MM.1S (cell line): ENCODE data around the gene C19orf85.

ENCODE experiments used
- DNase-seq: peaks from one replicate; pipeline ENCODE4 v3.0.0-alpha.2; 2015
- H2AFZ ChIP-seq: fragments of 300-600 bp; sonication (generic); 2 replicates; pipeline ENCODE4 v1.6.0; 2016; ENCODE audit warnings: antibody characterized with exemption, low read length
- H3F3A ChIP-seq: fragments of 300-600 bp; sonication (generic); 2 replicates; pipeline ENCODE4 v1.6.1; 2016; ENCODE audit warnings: mild to moderate bottlenecking, antibody characterized with exemption, low read length, moderate library complexity, mixed read lengths; ENCODE audit not compliant: insufficient read depth
- H3K27ac ChIP-seq: fragments of 300-600 bp; sonication (generic); 2 replicates; pipeline ENCODE4 v1.5.1; 2016; ENCODE audit warnings: mild to moderate bottlenecking, low read length
- H3K27me3 ChIP-seq: fragments of 300-600 bp; sonication (generic); replicated peaks from 2 replicates; pipeline ENCODE4 v1.6.0; 2016; ENCODE audit warnings: low read length; ENCODE audit not compliant: insufficient read depth
- H3K36me3 ChIP-seq: fragments of 300-600 bp; sonication (generic); replicated peaks from 2 replicates; pipeline ENCODE4 v1.6.1; 2016; ENCODE audit warnings: mild to moderate bottlenecking, low read length, mixed read lengths; ENCODE audit not compliant: insufficient read depth
- H3K4me1 ChIP-seq: fragments of 300-600 bp; sonication (generic); 2 replicates; pipeline ENCODE4 v1.6.1; 2016; ENCODE audit warnings: low read length, mixed read lengths
- H3K4me2 ChIP-seq: fragments of 300-600 bp; sonication (generic); 2 replicates; pipeline ENCODE4 v1.6.0; 2016; ENCODE audit warnings: low read depth, low read length
- H3K4me3 ChIP-seq: fragments of 300-600 bp; sonication (generic); 2 replicates; pipeline ENCODE4 v1.5.1; 2016; ENCODE audit warnings: low read length, mixed read lengths
- H3K79me2 ChIP-seq: fragments of 300-600 bp; sonication (generic); 2 replicates; pipeline ENCODE4 v1.6.1; 2016; ENCODE audit warnings: mixed run types, low read length, mixed read lengths
- H3K9ac ChIP-seq: fragments of 300-600 bp; sonication (generic); 2 replicates; pipeline ENCODE4 v1.6.1; 2016; ENCODE audit warnings: low read length, mixed read lengths
- H3K9me2 ChIP-seq: fragments of 300-600 bp; sonication (generic); replicated peaks from 2 replicates; pipeline ENCODE4 v1.6.1; 2016; ENCODE audit warnings: mild to moderate bottlenecking, low read length, mixed read lengths; ENCODE audit not compliant: insufficient read depth
- H3K9me3 ChIP-seq: fragments of 300-600 bp; sonication (generic); replicated peaks from 2 replicates; pipeline ENCODE4 v1.6.1; 2016; ENCODE audit warnings: mild to moderate bottlenecking, low read length, mixed read lengths; ENCODE audit not compliant: insufficient read depth
- H4K20me1 ChIP-seq: fragments of 300-600 bp; sonication (generic); 2 replicates; pipeline ENCODE4 v1.6.1; 2016; ENCODE audit warnings: mild to moderate bottlenecking, low read length, moderate library complexity, mixed read lengths; ENCODE audit not compliant: insufficient read depth
- EZH2 ChIP-seq: fragments of 300-600 bp; sonication (generic); optimal IDR thresholded peaks from 2 replicates; pipeline ENCODE3; 2017; ENCODE audit warnings: low read depth, mild to moderate bottlenecking, antibody characterized with exemption, low read length, mixed read lengths
- EZH2phosphoT487 ChIP-seq: fragments of 300-600 bp; sonication (generic); IDR thresholded peaks from 2 replicates; pipeline ENCODE4 v1.6.1; 2018; ENCODE audit warnings: antibody characterized with exemption, low read length
- TF ChIP-seq, protein P1 (sequence below): fragments of 300-600 bp; sonication (generic); IDR thresholded peaks from 2 replicates; pipeline ENCODE4 v1.5.1; 2016; ENCODE audit warnings: antibody characterized with exemption, low read length, mixed read lengths

C19orf85 gene

DNA sequence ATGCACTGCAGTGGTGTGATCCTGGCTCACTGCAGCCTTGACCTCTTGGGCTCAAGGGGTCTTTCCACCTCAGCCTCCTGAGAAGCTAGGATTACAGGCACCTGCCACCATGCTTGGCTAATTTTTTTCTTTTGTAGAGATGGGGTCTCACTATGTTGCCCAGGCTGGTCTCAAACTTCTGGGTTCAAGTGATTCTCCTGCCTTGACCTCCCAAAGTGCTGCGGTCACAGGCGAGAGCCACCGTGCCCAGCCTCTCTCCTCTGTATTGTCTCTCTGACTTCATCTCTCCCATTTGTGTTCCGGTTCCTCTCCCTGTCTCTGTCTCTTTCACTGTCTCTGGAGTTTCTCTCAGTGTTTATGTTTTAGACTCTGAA lies 1.7 kb upstream of the C19orf85 start:
- Histone ChIP-seq H3K27ac (no peak overlapping the region), H3K9me3 (no peaks in the 10 kb centered on the region), H3K79me2 (peaks cover 2% of the 10 kb centered on the region; the same call in 1 of the 2 replicates), H3K4me2 (no peak overlapping the region), H3F3A (peaks cover 4% of the 10 kb centered on the region), H3K4me1 (0 out of 2 replicates have a peak, but pooled peaks cover 8% of the 10 kb centered on the region), H2AFZ (no peak overlapping the region), H3K27me3 (peaks cover 50% of the 10 kb centered on the region), H3K9ac (no peak overlapping the region), H3K4me3 (no peak overlapping the region), H3K9me2 (no peaks in the 10 kb centered on the region), H4K20me1 (no peaks in the 10 kb centered on the region), H3K36me3 (no peaks in the 10 kb centered on the region)
- DNase-seq: no peak
- TF ChIP-seq EZH2phosphoT487: no peak
- TF ChIP-seq EZH2: no peak
- TF ChIP-seq, protein P1, sequence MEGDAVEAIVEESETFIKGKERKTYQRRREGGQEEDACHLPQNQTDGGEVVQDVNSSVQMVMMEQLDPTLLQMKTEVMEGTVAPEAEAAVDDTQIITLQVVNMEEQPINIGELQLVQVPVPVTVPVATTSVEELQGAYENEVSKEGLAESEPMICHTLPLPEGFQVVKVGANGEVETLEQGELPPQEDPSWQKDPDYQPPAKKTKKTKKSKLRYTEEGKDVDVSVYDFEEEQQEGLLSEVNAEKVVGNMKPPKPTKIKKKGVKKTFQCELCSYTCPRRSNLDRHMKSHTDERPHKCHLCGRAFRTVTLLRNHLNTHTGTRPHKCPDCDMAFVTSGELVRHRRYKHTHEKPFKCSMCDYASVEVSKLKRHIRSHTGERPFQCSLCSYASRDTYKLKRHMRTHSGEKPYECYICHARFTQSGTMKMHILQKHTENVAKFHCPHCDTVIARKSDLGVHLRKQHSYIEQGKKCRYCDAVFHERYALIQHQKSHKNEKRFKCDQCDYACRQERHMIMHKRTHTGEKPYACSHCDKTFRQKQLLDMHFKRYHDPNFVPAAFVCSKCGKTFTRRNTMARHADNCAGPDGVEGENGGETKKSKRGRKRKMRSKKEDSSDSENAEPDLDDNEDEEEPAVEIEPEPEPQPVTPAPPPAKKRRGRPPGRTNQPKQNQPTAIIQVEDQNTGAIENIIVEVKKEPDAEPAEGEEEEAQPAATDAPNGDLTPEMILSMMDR: no peak

- Histone ChIP-seq H3K27me3 (peaks cover 50% of the 10 kb centered on the region), H3K4me2 (no peak overlapping the region)
These were observed 1.1 kb upstream of the C19orf85 start for GRCh38 chr19:55465460-55466240.

DNA sequence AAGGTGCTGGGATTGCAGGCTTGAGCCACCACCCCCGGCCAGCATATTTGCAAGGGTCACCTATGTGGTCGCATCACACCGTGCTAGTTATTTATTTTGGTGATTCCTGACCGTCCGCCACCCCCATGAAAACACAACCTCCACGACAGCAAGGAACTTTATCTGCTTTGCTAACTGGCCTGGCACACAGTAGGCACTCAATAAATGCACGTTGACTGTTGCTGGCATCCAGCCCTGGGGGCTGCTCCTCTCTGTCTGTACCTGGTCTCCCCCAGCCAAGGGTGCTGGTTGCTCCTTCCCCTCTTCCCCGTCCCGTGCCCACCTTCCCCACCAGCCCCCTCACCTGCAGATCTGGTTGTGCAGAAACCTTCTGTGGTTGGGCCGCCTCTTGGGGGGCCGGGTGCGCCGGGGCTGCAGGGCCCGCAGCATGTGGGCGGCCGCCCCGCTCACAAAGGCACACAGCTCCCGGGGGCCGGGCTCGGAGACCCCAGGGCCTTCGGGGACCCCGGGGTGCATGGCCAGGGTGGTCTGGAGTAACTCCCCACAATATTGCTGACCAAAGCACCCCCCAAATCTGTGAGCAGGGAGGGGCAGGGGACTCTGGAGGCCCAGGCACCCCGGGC lies 401 bp downstream of the C19orf85 start:
- TF ChIP-seq, protein P1: no peak
- no peak for TF ChIP-seq EZH2
- no peak for TF ChIP-seq EZH2phosphoT487
- Histone ChIP-seq H3K4me1 (0 out of 2 replicates have a peak, but pooled peaks cover 5% of the 10 kb centered on the region), H3K27me3 (peaks cover 47% of the 10 kb centered on the region), H3K27ac (no peak overlapping the region), H3K4me2 (no peak overlapping the region), H2AFZ (no peak overlapping the region), H3K79me2 (peaks cover 4% of the 10 kb centered on the region; the same call in 1 of the 2 replicates), H3K4me3 (no peak overlapping the region), H4K20me1 (no peaks in the 10 kb centered on the region), H3K36me3 (no peaks in the 10 kb centered on the region), H3K9me2 (no peaks in the 10 kb centered on the region), H3F3A (peaks cover 6% of the 10 kb centered on the region), H3K9me3 (no peaks in the 10 kb centered on the region), H3K9ac (no peak overlapping the region)
- no peak for DNase-seq

More at GRCh38 chr19:55465460-55466240, 1.1 kb upstream of the C19orf85 start:
- Histone ChIP-seq H3K27ac (no peak overlapping the region), H3K4me3 (no peak overlapping the region), H3K9me2 (no peaks in the 10 kb centered on the region), H3K4me1 (0 out of 2 replicates have a peak, but pooled peaks cover 8% of the 10 kb centered on the region), H4K20me1 (no peaks in the 10 kb centered on the region), H3K9me3 (no peaks in the 10 kb centered on the region), H3K36me3 (no peaks in the 10 kb centered on the region), H3K9ac (no peak overlapping the region), H3K79me2 (peaks cover 4% of the 10 kb centered on the region; the same call in 1 of the 2 replicates), H3F3A (peaks cover 5% of the 10 kb centered on the region), H2AFZ (no peak overlapping the region)
- TF ChIP-seq EZH2phosphoT487: no peak
- TF ChIP-seq, protein P1: no peak
- no peak for TF ChIP-seq EZH2
- DNase-seq: no peak
